ENCODE data around the gene SEMA3A.

The SEMA3A gene

GRCh38 chr7:84195295-84196060 lies 889 bp upstream of the SEMA3A start:
- DNase-seq (ENCODE audit: low read depth), result no peak

- DNase-seq (ENCODE audit: low read depth), result no peak
Observed at GRCh38 chr7:84193747-84194146, 842 bp downstream of the SEMA3A start.

GRCh38 chr7:84191842-84192241 lies 2.7 kb downstream of the SEMA3A start:
- no peak for DNase-seq (ENCODE audit: low read depth)

- DNase-seq (ENCODE audit: low read depth), result no peak
Observed at GRCh38 chr7:84191261-84191660, 3.3 kb downstream of the SEMA3A start.

GRCh38 chr7:84190016-84190705 lies 4.4 kb downstream of the SEMA3A start:
- no peak for DNase-seq (ENCODE audit: low read depth)

- no peak for DNase-seq (ENCODE audit: low read depth)
Observed at GRCh38 chr7:84188786-84189405, 5.7 kb downstream of the SEMA3A start.

GRCh38 chr7:84187813-84188510 lies 6.6 kb downstream of the SEMA3A start:
- DNase-seq (ENCODE audit: low read depth), result no peak

GRCh38 chr7:84187087-84187805 lies 7.3 kb downstream of the SEMA3A start:
- no peak for DNase-seq (ENCODE audit: low read depth)

GRCh38 chr7:84183741-84184140 lies 10.8 kb downstream of the SEMA3A start:
- DNase-seq (ENCODE audit: low read depth), result no peak

GRCh38 chr7:84182301-84182700 lies 12.3 kb downstream of the SEMA3A start:
- no peak for DNase-seq (ENCODE audit: low read depth)

GRCh38 chr7:84181628-84182027 lies 13.0 kb downstream of the SEMA3A start:
- no peak for DNase-seq (ENCODE audit: low read depth)

GRCh38 chr7:84177758-84178412 lies 16.7 kb downstream of the SEMA3A start:
- no peak for DNase-seq (ENCODE audit: low read depth)

- no peak for DNase-seq (ENCODE audit: low read depth)
Observed at GRCh38 chr7:84176716-84177115, 17.9 kb downstream of the SEMA3A start.

- DNase-seq (ENCODE audit: low read depth), result no peak
Observed at GRCh38 chr7:84175461-84175860, 19.1 kb downstream of the SEMA3A start.

GRCh38 chr7:84170646-84171045 lies 23.9 kb downstream of the SEMA3A start:
- no peak for DNase-seq (ENCODE audit: low read depth)

- no peak for DNase-seq (ENCODE audit: low read depth)
Observed at GRCh38 chr7:84162584-84162983, 32.0 kb downstream of the SEMA3A start.

GRCh38 chr7:84162125-84162524 lies 32.5 kb downstream of the SEMA3A start:
- no peak for DNase-seq (ENCODE audit: low read depth)

GRCh38 chr7:84161398-84161797 lies 33.2 kb downstream of the SEMA3A start:
- DNase-seq (ENCODE audit: low read depth), result no peak

- no peak for DNase-seq (ENCODE audit: low read depth)
Observed at GRCh38 chr7:84159435-84159834, 35.2 kb downstream of the SEMA3A start.

- DNase-seq (ENCODE audit: low read depth), result no peak
Observed at GRCh38 chr7:84157171-84157570, 37.4 kb downstream of the SEMA3A start.
